ENCODE results near the gene KAT2A.

- TF ChIP-seq, protein P1, sequence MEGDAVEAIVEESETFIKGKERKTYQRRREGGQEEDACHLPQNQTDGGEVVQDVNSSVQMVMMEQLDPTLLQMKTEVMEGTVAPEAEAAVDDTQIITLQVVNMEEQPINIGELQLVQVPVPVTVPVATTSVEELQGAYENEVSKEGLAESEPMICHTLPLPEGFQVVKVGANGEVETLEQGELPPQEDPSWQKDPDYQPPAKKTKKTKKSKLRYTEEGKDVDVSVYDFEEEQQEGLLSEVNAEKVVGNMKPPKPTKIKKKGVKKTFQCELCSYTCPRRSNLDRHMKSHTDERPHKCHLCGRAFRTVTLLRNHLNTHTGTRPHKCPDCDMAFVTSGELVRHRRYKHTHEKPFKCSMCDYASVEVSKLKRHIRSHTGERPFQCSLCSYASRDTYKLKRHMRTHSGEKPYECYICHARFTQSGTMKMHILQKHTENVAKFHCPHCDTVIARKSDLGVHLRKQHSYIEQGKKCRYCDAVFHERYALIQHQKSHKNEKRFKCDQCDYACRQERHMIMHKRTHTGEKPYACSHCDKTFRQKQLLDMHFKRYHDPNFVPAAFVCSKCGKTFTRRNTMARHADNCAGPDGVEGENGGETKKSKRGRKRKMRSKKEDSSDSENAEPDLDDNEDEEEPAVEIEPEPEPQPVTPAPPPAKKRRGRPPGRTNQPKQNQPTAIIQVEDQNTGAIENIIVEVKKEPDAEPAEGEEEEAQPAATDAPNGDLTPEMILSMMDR (IDR thresholded peaks at IDR 0.05 in 8 of 11, conservative IDR thresholded peaks at IDR 0.05 in 3 of 11): no peak
- TF ChIP-seq POLR2AphosphoS5 (IDR thresholded peaks at IDR 0.05): no peak
Measured at GRCh38 chr17:42072323-42073187, 48.6 kb downstream of the KAT2A start.

All from spleen (tissue), 7 donors.